NB4 (cell line): ENCODE measurements around the gene A2M.

Experiments used
- DNase-seq: peaks from one replicate; pipeline ENCODE4 v3.0.0; 2010; ENCODE audit warnings: low read depth
- H3K4me3 ChIP-seq: one replicate; pipeline ENCODE4 v1.5.1; 2011; ENCODE audit warnings: mild to moderate bottlenecking, low read depth, low read length, moderate library complexity
- MYC ChIP-seq: IDR thresholded peaks from 2 replicates; pipeline ENCODE4 v1.6.1; 2011; ENCODE audit warnings: low read depth, low read length
- POLR2A ChIP-seq: IDR thresholded peaks from 2 replicates; pipeline ENCODE4 v1.6.1; 2011; ENCODE audit warnings: mild to moderate bottlenecking; ENCODE audit not compliant: insufficient read length; ENCODE audit errors: extremely low read depth
- TF ChIP-seq, protein P1 (sequence below): IDR thresholded peaks from 2 replicates; pipeline ENCODE4 v1.6.1; 2011; ENCODE audit warnings: low read depth, low read length
- TF ChIP-seq, protein P2 (sequence below): IDR thresholded peaks from one replicate; pipeline ENCODE4 v1.5.1; 2012; ENCODE audit warnings: low read depth, low read length

Gene A2M

DNA sequence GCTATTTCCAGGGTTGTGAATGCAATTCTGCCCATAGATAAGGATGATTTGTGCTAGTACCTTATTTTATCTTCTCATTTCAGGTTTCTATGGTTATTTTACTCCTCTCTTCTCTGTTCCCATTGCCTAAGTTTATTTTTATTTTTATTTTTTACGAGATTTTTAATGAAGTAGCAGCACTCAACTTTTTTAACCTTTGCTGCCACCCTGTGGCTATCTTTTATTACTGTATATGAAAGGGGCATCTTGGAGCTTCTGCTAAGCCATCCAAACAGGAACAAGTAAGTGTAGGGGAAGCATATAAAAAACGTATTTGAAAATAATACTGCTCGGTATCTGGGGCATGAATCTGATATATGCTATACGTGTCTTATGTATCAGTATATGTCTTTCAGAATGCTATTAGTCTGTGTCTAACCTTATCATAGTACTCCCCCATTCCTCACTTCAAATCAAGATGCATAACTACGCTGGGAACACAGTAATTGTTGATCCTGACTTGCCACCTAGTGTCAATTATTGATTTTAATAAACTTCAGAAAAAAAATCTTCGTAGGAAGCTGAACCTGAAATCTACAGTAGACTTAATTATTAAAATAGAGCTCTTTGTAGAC is 66.1 kb downstream of the A2M start:
- H3K4me3 ChIP-seq, result no peak overlapping the region
- DNase-seq, result peak; percentile 65
- TF ChIP-seq, protein P1, sequence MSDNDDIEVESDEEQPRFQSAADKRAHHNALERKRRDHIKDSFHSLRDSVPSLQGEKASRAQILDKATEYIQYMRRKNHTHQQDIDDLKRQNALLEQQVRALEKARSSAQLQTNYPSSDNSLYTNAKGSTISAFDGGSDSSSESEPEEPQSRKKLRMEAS, result no peak
- no peak for TF ChIP-seq MYC
- TF ChIP-seq, protein P2, sequence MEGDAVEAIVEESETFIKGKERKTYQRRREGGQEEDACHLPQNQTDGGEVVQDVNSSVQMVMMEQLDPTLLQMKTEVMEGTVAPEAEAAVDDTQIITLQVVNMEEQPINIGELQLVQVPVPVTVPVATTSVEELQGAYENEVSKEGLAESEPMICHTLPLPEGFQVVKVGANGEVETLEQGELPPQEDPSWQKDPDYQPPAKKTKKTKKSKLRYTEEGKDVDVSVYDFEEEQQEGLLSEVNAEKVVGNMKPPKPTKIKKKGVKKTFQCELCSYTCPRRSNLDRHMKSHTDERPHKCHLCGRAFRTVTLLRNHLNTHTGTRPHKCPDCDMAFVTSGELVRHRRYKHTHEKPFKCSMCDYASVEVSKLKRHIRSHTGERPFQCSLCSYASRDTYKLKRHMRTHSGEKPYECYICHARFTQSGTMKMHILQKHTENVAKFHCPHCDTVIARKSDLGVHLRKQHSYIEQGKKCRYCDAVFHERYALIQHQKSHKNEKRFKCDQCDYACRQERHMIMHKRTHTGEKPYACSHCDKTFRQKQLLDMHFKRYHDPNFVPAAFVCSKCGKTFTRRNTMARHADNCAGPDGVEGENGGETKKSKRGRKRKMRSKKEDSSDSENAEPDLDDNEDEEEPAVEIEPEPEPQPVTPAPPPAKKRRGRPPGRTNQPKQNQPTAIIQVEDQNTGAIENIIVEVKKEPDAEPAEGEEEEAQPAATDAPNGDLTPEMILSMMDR, result peak; percentile 22

DNA sequence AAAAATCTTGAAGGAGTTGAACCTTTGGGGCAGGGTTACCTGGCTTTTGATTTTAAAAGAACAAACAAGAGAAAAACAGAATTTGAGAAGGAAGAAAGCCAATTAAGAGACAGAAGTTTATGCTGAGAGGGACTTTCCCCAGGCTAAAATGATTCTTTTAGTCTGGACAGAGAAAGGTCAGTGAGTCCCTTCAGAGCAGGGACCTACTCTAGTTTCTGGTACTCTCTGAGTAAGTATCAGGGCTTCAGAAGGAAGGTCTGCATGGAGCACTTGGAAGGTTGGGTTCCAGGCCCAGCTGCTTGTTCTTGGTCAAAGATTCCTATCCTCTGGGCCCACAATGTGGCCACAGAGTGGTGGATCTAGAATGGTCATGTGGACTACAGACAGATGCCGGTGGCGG is 66.8 kb downstream of the A2M start:
- H3K4me3 ChIP-seq, result no peak overlapping the region
- TF ChIP-seq, protein P2, result no peak
- TF ChIP-seq POLR2A, result no peak
- TF ChIP-seq, protein P1, result no peak
- TF ChIP-seq MYC, result no peak

DNA sequence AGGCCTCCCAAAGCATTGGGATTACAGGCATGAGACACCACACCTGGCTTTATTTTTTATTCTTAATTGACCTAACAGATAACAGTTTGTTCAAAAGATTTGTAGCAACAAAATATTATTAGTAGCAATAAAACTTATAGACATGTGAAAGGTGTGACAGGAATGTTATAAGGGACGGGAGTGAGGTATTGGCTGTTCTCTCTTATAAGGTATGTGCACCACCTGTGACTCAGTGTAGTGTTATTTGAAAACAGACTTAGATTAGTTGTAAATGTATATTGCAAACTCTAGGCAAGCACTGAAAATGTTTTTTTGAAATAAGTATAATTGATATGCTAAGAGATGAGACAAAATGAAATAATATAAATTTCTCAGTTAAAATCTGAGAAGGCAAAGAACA is 68.6 kb downstream of the A2M start:
- no peak for DNase-seq
- TF ChIP-seq, protein P1, result no peak
- TF ChIP-seq MYC (no peak), POLR2A (no peak)
- TF ChIP-seq, protein P2, result no peak

More for the DNA sequence above, 66.8 kb downstream of the A2M start:
- no peak for DNase-seq

DNA sequence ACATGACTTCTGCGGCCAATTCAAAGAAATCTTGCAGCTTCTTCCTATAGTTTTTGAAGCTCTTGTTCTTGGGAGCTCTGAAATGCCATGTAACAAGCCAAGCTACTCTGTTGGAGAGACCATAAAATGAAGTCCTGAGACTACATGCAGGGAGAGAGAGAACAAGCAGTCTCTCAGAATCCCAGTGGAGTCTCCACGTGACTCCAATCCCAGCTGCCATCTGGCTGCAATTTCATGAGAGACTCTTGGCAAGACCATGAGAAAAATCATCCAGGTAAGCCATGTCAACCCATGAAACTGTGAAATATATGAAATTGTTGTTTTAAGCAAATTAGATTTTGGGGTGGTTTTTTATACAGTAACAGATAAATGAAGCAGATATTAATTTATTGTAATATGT is 72.0 kb downstream of the A2M start:
- TF ChIP-seq, protein P1, result no peak
- TF ChIP-seq, protein P2, result no peak
- TF ChIP-seq MYC (no peak), POLR2A (no peak)
- H3K4me3 ChIP-seq, result no peak overlapping the region
- DNase-seq, result no peak

More for the DNA sequence above, 68.6 kb downstream of the A2M start:
- H3K4me3 ChIP-seq, result no peak overlapping the region

DNA sequence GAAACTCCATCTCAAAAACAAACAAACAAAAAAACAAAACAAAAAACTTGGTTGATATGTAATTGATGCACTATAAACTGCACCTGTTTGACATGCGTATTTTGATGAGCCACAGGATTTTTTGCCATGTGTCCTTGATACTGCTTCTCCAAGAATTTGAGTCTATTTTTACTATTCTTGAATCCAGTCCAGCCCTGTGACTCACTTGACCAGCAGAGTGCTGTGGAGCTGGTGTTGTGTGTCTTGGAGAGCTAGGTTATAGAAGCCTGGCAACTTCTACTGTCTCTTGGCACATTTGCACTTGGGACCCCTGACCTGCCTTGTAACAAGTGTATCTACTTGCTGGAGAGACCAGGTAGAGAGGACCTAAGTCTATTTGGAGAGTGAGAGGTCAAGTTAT is 74.4 kb downstream of the A2M start:
- no peak for DNase-seq
- TF ChIP-seq MYC (no peak), POLR2A (no peak)
- TF ChIP-seq, protein P1, result no peak
- TF ChIP-seq, protein P2, result no peak
- H3K4me3 ChIP-seq, result no peak overlapping the region
